Measurements from ENCODE around the gene TFF3. TPM values are rescaled to one million over a fixed set of nuclear protein-coding genes. Genes with fewer than 3 reads are reported as not detected.

The TFF3 gene, protein sequence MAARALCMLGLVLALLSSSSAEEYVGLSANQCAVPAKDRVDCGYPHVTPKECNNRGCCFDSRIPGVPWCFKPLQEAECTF
- polyA plus RNA-seq: 585 TPM
- long read RNA-seq, donor 1, transcript TFF3-203 (2 exons, 419 nt): minor isoform, 72 of 442 reads
- long read RNA-seq, donor 1, transcript TFF3-204 (3 exons, 1,109 nt): major isoform, 333 of 442 reads
- long read RNA-seq, donor 1, partial matches to known transcripts: 24 of 442 reads
- long read RNA-seq, donor 1, other reads (novel, unspliced or antisense): 12 of 442 reads
- long read RNA-seq, donor 2, transcript TFF3-204 (3 exons, 1,109 nt): major isoform, 876 of 1,167 reads
- long read RNA-seq, donor 2, transcript TFF3-203 (2 exons, 419 nt): minor isoform, 146 of 1,167 reads
- long read RNA-seq, donor 2, partial matches to known transcripts: 122 of 1,167 reads
- long read RNA-seq, donor 2, other reads (novel, unspliced or antisense): 21 of 1,167 reads
- long read RNA-seq, donor 3, transcript TFF3-203 (2 exons, 419 nt): minor isoform, 244 of 1,882 reads
- long read RNA-seq, donor 3, transcript TFF3-204 (3 exons, 1,109 nt): major isoform, 1,550 of 1,882 reads
- long read RNA-seq, donor 3, transcript TFF3-202 (3 exons, 452 nt): minor isoform, 9 of 1,882 reads
- long read RNA-seq, donor 3, partial matches to known transcripts: 38 of 1,882 reads
- long read RNA-seq, donor 3, other reads (novel, unspliced or antisense): 41 of 1,882 reads
- long read RNA-seq, donor 4, transcript TFF3-204 (3 exons, 1,109 nt): major isoform, 192 of 217 reads
- long read RNA-seq, donor 4, transcript TFF3-203 (2 exons, 419 nt): minor isoform, 16 of 217 reads
- long read RNA-seq, donor 4, partial matches to known transcripts: 9 of 217 reads
- long read RNA-seq, donor 4, other reads (novel, unspliced or antisense): 0 of 217 reads
- long read RNA-seq, donor 5, transcript TFF3-203 (2 exons, 419 nt): minor isoform, 112 of 976 reads
- long read RNA-seq, donor 5, transcript TFF3-204 (3 exons, 1,109 nt): major isoform, 811 of 976 reads
- long read RNA-seq, donor 5, partial matches to known transcripts: 32 of 976 reads
- long read RNA-seq, donor 5, other reads (novel, unspliced or antisense): 17 of 976 reads
- long read RNA-seq, donor 6, transcript TFF3-203 (2 exons, 419 nt): minor isoform, 94 of 741 reads
- long read RNA-seq, donor 6, transcript TFF3-202 (3 exons, 452 nt): minor isoform, 9 of 741 reads
- long read RNA-seq, donor 6, transcript TFF3-204 (3 exons, 1,109 nt): major isoform, 569 of 741 reads
- long read RNA-seq, donor 6, partial matches to known transcripts: 59 of 741 reads
- long read RNA-seq, donor 6, other reads (novel, unspliced or antisense): 10 of 741 reads
- long read RNA-seq, donor 7, transcript TFF3-203 (2 exons, 419 nt): minor isoform, 83 of 921 reads
- long read RNA-seq, donor 7, transcript TFF3-204 (3 exons, 1,109 nt): major isoform, 794 of 921 reads
- long read RNA-seq, donor 7, partial matches to known transcripts: 19 of 921 reads
- long read RNA-seq, donor 7, other reads (novel, unspliced or antisense): 23 of 921 reads
- long read RNA-seq, donor 8, transcript TFF3-204 (3 exons, 1,109 nt): major isoform, 1,468 of 1,744 reads
- long read RNA-seq, donor 8, transcript TFF3-202 (3 exons, 452 nt): minor isoform, 5 of 1,744 reads
- long read RNA-seq, donor 8, transcript TFF3-203 (2 exons, 419 nt): minor isoform, 166 of 1,744 reads
- long read RNA-seq, donor 8, partial matches to known transcripts: 54 of 1,744 reads
- long read RNA-seq, donor 8, other reads (novel, unspliced or antisense): 51 of 1,744 reads
- long read RNA-seq, donor 9, transcript TFF3-204 (3 exons, 1,109 nt): major isoform, 752 of 972 reads
- long read RNA-seq, donor 9, transcript TFF3-203 (2 exons, 419 nt): minor isoform, 110 of 972 reads
- long read RNA-seq, donor 9, partial matches to known transcripts: 80 of 972 reads
- long read RNA-seq, donor 9, other reads (novel, unspliced or antisense): 29 of 972 reads
- long read RNA-seq, donor 10, transcript TFF3-203 (2 exons, 419 nt): minor isoform, 69 of 729 reads
- long read RNA-seq, donor 10, transcript TFF3-204 (3 exons, 1,109 nt): major isoform, 624 of 729 reads
- long read RNA-seq, donor 10, partial matches to known transcripts: 12 of 729 reads
- long read RNA-seq, donor 10, other reads (novel, unspliced or antisense): 21 of 729 reads
- long read RNA-seq, donor 11, transcript TFF3-203 (2 exons, 419 nt): minor isoform, 69 of 593 reads
- long read RNA-seq, donor 11, transcript TFF3-204 (3 exons, 1,109 nt): major isoform, 495 of 593 reads
- long read RNA-seq, donor 11, partial matches to known transcripts: 11 of 593 reads
- long read RNA-seq, donor 11, other reads (novel, unspliced or antisense): 14 of 593 reads

DNA sequence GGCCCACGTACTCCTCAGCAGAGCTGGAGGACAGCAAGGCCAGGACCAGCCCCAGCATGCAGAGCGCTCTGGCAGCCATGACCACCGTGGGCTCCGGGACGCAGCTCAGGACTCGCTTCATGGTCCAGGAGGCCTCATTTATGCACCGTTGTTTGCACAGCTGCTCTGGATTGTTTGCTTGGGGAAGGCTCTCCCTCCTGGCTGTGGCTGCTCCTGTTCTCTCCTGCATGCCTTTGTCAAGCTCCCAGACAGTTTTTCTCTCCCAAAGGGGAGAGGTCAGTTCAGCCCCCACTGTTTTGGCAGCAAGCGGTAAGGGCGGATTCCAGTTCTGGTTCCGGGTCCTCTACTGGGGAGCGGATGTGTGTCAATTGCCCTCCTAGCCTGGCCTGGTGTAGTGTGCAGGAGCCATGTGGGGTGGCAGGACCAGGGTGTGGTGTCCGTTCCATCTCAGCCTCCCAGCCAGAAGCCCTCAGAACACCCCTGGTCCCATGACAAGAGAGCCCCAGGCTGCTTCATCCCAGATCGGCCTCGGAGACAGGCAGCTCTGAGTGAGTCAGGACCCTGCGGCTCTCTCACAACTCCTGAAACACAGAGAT lies at the start of gene TFF3:
Gene TFF3, minus strand, starts transcription at position 114 of the 596 bp plus-strand sequence. Its CDS starts 35 bp downstream, at position 79.
- no CpG with 5 or more reads among the region's 15 CpGs for WGBS (ENCODE audit: insufficient coverage, low lambda C conversion rate)
- peak within 1 kb of the TSS; percentile 33 for H3K4me3 ChIP-seq (ENCODE audit: low read length)
- H3K4me1 ChIP-seq (ENCODE audit: control insufficient read depth, insufficient read depth, low read length): peaks cover 94% of the 10 kb centered on the region

DNA sequence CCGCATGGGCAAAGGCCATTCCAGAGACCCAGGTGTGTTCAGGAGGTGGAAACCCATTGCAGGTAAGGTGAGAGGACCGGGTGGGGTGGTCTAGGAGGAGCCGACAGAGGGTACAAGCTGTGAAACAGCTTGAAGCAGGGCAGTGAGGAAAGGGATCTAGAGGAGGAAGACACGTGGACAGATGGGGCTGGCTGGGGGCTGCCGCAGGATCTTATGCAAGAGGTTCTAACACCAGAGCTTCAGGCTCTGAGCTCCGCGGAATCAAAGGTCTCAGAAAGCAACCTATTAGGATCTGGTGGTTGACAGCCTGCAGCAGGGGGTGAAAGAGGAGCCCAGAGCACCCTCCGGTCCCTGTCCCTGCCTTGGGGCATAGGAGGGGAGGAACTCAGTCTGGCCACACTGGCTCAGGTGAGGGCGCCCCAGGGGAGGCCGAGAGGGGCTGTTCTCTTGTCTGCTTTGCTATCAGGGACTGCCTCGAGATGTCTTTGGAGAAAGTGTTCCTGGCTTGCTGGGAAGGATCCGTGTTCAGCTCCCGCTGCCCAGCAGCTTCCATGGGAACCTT lies 49.2 kb upstream of the TFF3 start:
- Histone ChIP-seq H3K27ac (ENCODE audit: low read length) (no peak overlapping the region), H3K9me3 (ENCODE audit: control insufficient read depth, low read depth, low read length) (peaks cover 3% of the 10 kb centered on the region), H3K4me3 (ENCODE audit: low read length) (no peak overlapping the region), H3K36me3 (ENCODE audit: control insufficient read depth, insufficient read depth, low read length) (no peaks in the 10 kb centered on the region), H3K27me3 (ENCODE audit: control insufficient read depth, insufficient read depth, low read length) (no peaks in the 10 kb centered on the region), H3K4me1 (ENCODE audit: control insufficient read depth, insufficient read depth, low read length) (peaks cover 32% of the 10 kb centered on the region)
- no CpG with 5 or more reads among the region's 13 CpGs for WGBS (ENCODE audit: insufficient coverage, low lambda C conversion rate)
- DNase-seq: no peak

More for the DNA sequence above, at the start of gene TFF3:
- Histone ChIP-seq H3K9me3 (ENCODE audit: control insufficient read depth, low read depth, low read length) (no peaks in the 10 kb centered on the region), H3K27me3 (ENCODE audit: control insufficient read depth, insufficient read depth, low read length) (no peaks in the 10 kb centered on the region), H3K27ac (ENCODE audit: low read length) (peak within 1 kb of the TSS; percentile 97), H3K36me3 (ENCODE audit: control insufficient read depth, insufficient read depth, low read length) (no peaks in the 10 kb centered on the region)
- DNase-seq: peak in 1 of 2 donors; percentile 77

DNA sequence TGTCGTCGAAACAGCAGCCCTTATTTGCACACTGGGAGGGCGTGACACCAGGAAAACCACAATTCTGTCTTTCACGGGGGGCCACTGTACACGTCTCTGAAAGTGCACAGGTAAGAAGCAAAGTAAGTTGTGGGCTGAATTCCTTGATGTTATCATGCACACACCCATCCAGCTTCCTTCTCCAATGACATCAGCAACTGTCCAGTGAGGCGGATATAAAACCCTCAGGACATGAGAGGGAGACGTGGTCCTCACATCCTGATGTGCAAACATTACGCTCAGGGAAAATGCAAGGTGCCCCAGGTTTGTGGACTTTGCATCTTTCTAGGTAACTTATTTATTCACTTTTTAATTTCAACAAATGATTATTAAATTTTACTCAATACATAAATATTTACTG lies 48.1 kb upstream of the TFF3 start:
- Histone ChIP-seq H3K27me3 (ENCODE audit: control insufficient read depth, insufficient read depth, low read length) (no peaks in the 10 kb centered on the region), H3K36me3 (ENCODE audit: control insufficient read depth, insufficient read depth, low read length) (no peaks in the 10 kb centered on the region), H3K4me3 (ENCODE audit: low read length) (no peak overlapping the region), H3K4me1 (ENCODE audit: control insufficient read depth, insufficient read depth, low read length) (peaks cover 32% of the 10 kb centered on the region), H3K9me3 (ENCODE audit: control insufficient read depth, low read depth, low read length) (peaks cover 3% of the 10 kb centered on the region), H3K27ac (ENCODE audit: low read length) (no peak overlapping the region)
- no CpG with 5 or more reads among the region's 8 CpGs for WGBS (ENCODE audit: insufficient coverage, low lambda C conversion rate)
- DNase-seq: peak; percentile 43 to 74

DNA sequence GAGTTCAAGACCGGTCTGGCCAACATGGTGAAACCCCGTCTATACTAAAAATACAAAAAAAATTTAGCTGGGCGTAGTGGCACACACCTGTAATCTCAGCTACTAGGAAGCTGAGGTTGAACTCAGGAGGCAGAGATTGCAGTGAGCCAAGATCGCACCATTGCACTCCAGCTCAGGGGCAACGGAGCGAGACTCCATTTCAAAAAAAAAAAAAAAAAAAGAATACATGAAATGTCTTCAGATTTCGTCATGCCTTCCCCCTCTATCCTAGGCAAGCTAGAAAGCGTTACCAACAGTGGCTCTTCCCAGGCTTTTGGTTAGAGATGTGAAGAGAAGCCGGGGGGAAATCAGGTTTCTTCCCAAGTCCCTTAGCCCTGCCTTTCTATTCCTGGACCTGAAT lies 47.5 kb upstream of the TFF3 start:
- no peaks in the 10 kb centered on the region for H3K27me3 ChIP-seq (ENCODE audit: control insufficient read depth, insufficient read depth, low read length)
- WGBS (ENCODE audit: insufficient coverage, low lambda C conversion rate): no CpG with 5 or more reads among the region's 9 CpGs
- peaks cover 28% of the 10 kb centered on the region for H3K4me1 ChIP-seq (ENCODE audit: control insufficient read depth, insufficient read depth, low read length)
- H3K9me3 ChIP-seq (ENCODE audit: control insufficient read depth, low read depth, low read length): peaks cover 3% of the 10 kb centered on the region
- no peak for DNase-seq
- no peak overlapping the region for H3K27ac ChIP-seq (ENCODE audit: low read length)
- H3K36me3 ChIP-seq (ENCODE audit: control insufficient read depth, insufficient read depth, low read length): no peaks in the 10 kb centered on the region
- no peak overlapping the region for H3K4me3 ChIP-seq (ENCODE audit: low read length)

DNA sequence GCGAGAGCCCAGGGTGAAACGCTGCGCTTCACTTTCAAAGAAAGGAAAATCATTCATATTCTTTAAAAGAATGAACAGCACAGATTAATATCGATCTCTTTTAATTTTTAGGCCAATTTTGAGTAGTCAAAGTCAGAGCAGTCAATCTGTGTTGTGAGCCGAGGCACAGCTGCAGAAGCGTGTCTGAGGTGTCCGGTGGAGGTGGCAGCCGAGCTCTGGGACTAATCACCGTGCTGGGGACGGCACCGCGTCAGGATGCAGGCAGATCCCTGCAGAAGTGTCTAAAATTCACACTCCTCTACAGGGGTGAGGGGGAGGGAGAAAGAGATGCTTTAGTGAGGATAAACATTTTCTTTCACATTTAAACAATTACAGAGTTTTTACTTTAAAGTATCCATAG lies 47.0 kb upstream of the TFF3 start:
- 100% methylated on average over 1 of the region's 12 CpGs for WGBS (ENCODE audit: insufficient coverage, low lambda C conversion rate)
- DNase-seq: no peak

DNA sequence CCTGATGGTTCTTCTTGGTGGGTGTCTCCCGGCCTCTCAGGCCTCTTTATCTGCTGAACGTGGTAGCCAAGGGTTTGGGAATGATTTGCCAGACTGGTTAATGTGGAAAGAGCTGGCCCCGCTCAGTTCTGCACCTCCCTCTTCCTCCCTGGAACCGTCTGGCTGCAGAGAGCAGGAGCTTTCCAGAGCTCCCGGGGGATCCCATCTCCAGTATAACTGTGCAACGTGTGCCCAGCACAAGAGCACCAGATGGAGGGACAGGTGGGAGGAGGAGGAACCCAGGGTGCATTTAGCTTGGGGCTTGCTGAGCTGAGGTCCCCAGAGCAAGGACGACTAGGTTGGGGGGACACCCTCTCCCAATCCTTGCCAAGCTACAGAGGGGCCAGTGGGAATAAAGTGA lies 46.1 kb upstream of the TFF3 start:
- H3K27ac ChIP-seq (ENCODE audit: low read length): no peak overlapping the region
- no peak overlapping the region for H3K4me3 ChIP-seq (ENCODE audit: low read length)
- DNase-seq: no peak
- no peaks in the 10 kb centered on the region for H3K27me3 ChIP-seq (ENCODE audit: control insufficient read depth, insufficient read depth, low read length)
- H3K36me3 ChIP-seq (ENCODE audit: control insufficient read depth, insufficient read depth, low read length): no peaks in the 10 kb centered on the region
- WGBS (ENCODE audit: insufficient coverage, low lambda C conversion rate): no CpG with 5 or more reads among the region's 7 CpGs
- H3K9me3 ChIP-seq (ENCODE audit: control insufficient read depth, low read depth, low read length): peaks cover 6% of the 10 kb centered on the region
- H3K4me1 ChIP-seq (ENCODE audit: control insufficient read depth, insufficient read depth, low read length): peaks cover 14% of the 10 kb centered on the region

More for the DNA sequence above, 47.0 kb upstream of the TFF3 start:
- no peaks in the 10 kb centered on the region for H3K27me3 ChIP-seq (ENCODE audit: control insufficient read depth, insufficient read depth, low read length)
- no peak overlapping the region for H3K27ac ChIP-seq (ENCODE audit: low read length)
- no peak overlapping the region for H3K4me3 ChIP-seq (ENCODE audit: low read length)
- peaks cover 3% of the 10 kb centered on the region for H3K9me3 ChIP-seq (ENCODE audit: control insufficient read depth, low read depth, low read length)
- H3K4me1 ChIP-seq (ENCODE audit: control insufficient read depth, insufficient read depth, low read length): peaks cover 23% of the 10 kb centered on the region
- no peaks in the 10 kb centered on the region for H3K36me3 ChIP-seq (ENCODE audit: control insufficient read depth, insufficient read depth, low read length)

DNA sequence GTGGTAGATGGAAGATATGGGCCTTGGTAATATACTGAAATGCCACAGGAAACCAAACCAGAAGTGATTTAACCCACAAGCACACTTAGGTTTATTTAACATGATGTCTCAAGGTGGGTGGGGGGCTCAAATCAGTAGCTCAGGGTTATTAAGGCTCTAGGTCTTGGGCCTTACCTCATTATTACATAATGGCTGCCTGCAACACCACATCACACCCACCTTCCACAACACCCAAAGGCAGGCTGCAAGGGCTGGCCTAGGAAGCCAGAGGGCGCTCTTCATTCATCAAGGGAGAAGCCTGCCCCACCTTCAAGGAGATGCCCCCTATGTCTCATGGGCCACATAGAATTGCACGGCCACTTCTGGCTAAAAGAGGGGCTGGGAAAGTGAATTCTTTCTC lies 45.1 kb upstream of the TFF3 start:
- Histone ChIP-seq H3K4me3 (ENCODE audit: low read length) (no peak overlapping the region), H3K4me1 (ENCODE audit: control insufficient read depth, insufficient read depth, low read length) (peaks cover 7% of the 10 kb centered on the region), H3K9me3 (ENCODE audit: control insufficient read depth, low read depth, low read length) (peaks cover 10% of the 10 kb centered on the region), H3K27ac (ENCODE audit: low read length) (no peak overlapping the region), H3K27me3 (ENCODE audit: control insufficient read depth, insufficient read depth, low read length) (no peaks in the 10 kb centered on the region), H3K36me3 (ENCODE audit: control insufficient read depth, insufficient read depth, low read length) (no peaks in the 10 kb centered on the region)
- DNase-seq: no peak
- no CpG with 5 or more reads among the region's 2 CpGs for WGBS (ENCODE audit: insufficient coverage, low lambda C conversion rate)

DNA sequence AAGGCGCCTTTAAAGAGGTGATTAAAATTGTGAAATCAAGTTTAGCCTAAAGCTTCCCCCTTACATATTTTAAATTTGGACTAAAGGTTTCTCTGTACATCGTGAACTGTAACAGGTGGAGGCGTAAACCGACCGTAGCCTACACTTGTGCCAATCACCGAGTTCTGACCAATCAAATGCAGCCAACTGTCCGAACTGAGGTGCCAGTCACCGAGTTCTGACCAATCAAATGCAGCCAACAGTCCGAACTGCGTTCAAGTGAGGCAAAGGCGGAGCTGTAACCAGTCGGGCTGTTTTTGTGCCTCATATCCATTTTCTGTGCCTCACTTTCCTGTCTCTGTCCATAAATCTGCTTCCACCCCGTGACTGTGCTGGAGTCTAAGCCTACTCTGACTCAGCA lies 43.7 kb upstream of the TFF3 start:
- 22% methylated on average over 1 of the region's 13 CpGs for WGBS (ENCODE audit: insufficient coverage, low lambda C conversion rate)
- no peak for DNase-seq
- H3K27ac ChIP-seq (ENCODE audit: low read length): no peak overlapping the region
- no peaks in the 10 kb centered on the region for H3K27me3 ChIP-seq (ENCODE audit: control insufficient read depth, insufficient read depth, low read length)
- H3K9me3 ChIP-seq (ENCODE audit: control insufficient read depth, low read depth, low read length): peaks cover 13% of the 10 kb centered on the region
- no peak overlapping the region for H3K4me3 ChIP-seq (ENCODE audit: low read length)
- H3K4me1 ChIP-seq (ENCODE audit: control insufficient read depth, insufficient read depth, low read length): peaks cover 7% of the 10 kb centered on the region
- H3K36me3 ChIP-seq (ENCODE audit: control insufficient read depth, insufficient read depth, low read length): no peaks in the 10 kb centered on the region

All from large intestine (tissue), 12 donors.